H1 (cell line): Measurements from ENCODE around the gene S100G.

Experiments used
- CTCF ChIP-seq, 3 experiments: IDR thresholded peaks; 1 replicate in 2 of 3; 2 replicates in 1 of 3; pipeline versions ENCODE4 v1.5.1 to v1.6.1; 2011; ENCODE audit warnings: low read length in 3 of 3, mild to moderate bottlenecking in 3 of 3, inconsistent platforms in 2 of 3, low read depth in 1 of 3, moderate library complexity in 1 of 3; ENCODE audit not compliant: insufficient read depth in 1 of 3; ENCODE audit errors: control extremely low read depth in 1 of 3
- NRF1 ChIP-seq: IDR thresholded peaks from 2 replicates; pipeline ENCODE4 v1.6.1; 2011; ENCODE audit warnings: mild to moderate bottlenecking, low read depth, low read length, improper control_type of control experiment
- RAD21 ChIP-seq, 2 experiments: IDR thresholded peaks in 1 of 2; conservative IDR thresholded peaks in 1 of 2; 2 replicates each; pipeline ENCODE4 v1.6.1; 2011; ENCODE audit warnings: low read depth in 2 of 2, low read length in 2 of 2, improper control_type of control experiment in 1 of 2, inconsistent platforms in 1 of 2, mild to moderate bottlenecking in 1 of 2, moderate library complexity in 1 of 2
- SP1 ChIP-seq: IDR thresholded peaks from 2 replicates; pipeline ENCODE4 v1.6.1; 2011; ENCODE audit warnings: low read depth, low read length
- SP2 ChIP-seq: IDR thresholded peaks from 2 replicates; pipeline ENCODE4 v1.6.1; 2012; ENCODE audit warnings: mild to moderate bottlenecking, low read length, inconsistent platforms

DNA sequence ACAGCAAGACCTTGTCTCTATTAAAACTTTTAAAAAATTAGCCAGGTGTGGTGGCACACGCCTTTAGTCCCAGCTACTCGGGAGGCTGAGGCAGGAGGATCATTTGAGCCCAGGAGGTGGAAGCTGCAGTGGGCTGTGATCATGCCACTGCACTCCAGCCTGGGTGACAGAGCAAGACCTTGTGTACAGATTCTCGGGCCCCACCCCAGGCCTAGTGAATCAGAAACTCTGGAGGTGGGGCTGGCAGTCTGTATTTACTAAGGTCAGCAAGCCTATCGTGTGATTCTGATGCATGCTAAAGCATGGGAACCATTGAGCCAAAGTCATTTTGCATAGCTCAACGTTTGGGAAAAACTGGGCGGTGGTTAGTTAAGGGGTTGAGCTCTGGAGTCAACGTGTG, 3.5 kb downstream of the S100G start:
- TF ChIP-seq CTCF (IDR thresholded peaks at IDR 0.05; ENCODE audit: control extremely low read depth in 1 of 3, insufficient read depth in 1 of 3, low read depth in 1 of 3, low read length in 3 of 3) = no peak
- TF ChIP-seq SP1 = no peak
- no peak for TF ChIP-seq RAD21 (IDR thresholded peaks at IDR 0.05 in 1 of 2, conservative IDR thresholded peaks at IDR 0.05 in 1 of 2; ENCODE audit: low read depth in 2 of 2, low read length in 2 of 2)
- no peak for TF ChIP-seq NRF1
- TF ChIP-seq SP2 = no peak
